Glutamatergic neuron (in vitro differentiated cells): ENCODE measurements around the gene AP4M1. TPM values are rescaled to one million over a fixed set of nuclear protein-coding genes. Genes with fewer than 3 reads are reported as not detected.

Source experiments
- DNase-seq: peaks from one replicate; pipeline ENCODE4 v3.0.0; 2022
- H3K27ac Mint-ChIP-seq: one replicate; pipeline ENCODE4 v1.8.0; 2020; ENCODE audit warnings: mild to moderate bottlenecking, mixed read lengths, inconsistent platforms; ENCODE audit not compliant: unreplicated experiment
- H3K27me3 Mint-ChIP-seq: one replicate; pipeline ENCODE4 v1.8.0; 2020; ENCODE audit warnings: mild to moderate bottlenecking, moderate library complexity, mixed read lengths, inconsistent platforms; ENCODE audit not compliant: unreplicated experiment
- H3K36me3 Mint-ChIP-seq: one replicate; pipeline ENCODE4 v1.8.0; 2020; ENCODE audit warnings: mild to moderate bottlenecking, mixed read lengths, inconsistent platforms; ENCODE audit not compliant: unreplicated experiment
- H3K4me1 Mint-ChIP-seq: one replicate; pipeline ENCODE4 v1.8.0; 2020; ENCODE audit warnings: mild to moderate bottlenecking, low read depth, mixed read lengths, inconsistent platforms; ENCODE audit not compliant: unreplicated experiment
- H3K4me3 Mint-ChIP-seq: one replicate; pipeline ENCODE4 v1.8.0; 2020; ENCODE audit warnings: mild to moderate bottlenecking, mixed read lengths, inconsistent platforms; ENCODE audit not compliant: unreplicated experiment
- H3K9me3 Mint-ChIP-seq: one replicate; pipeline ENCODE4 v1.8.0; 2020; ENCODE audit warnings: mild to moderate bottlenecking, moderate library complexity, mixed read lengths, inconsistent platforms; ENCODE audit not compliant: unreplicated experiment
- CTCF ChIP-seq: fragments of 200-600 bp; sonication (generic); IDR thresholded peaks from one replicate; pipeline ENCODE4 v1.5.0; 2021; ENCODE audit not compliant: partially characterized antibody, unreplicated experiment
- long read RNA-seq: library from polyadenylated mRNA; unstranded; transcript quantifications from one replicate; pipeline ENCODE4 v2.0.0, GENCODE V29; 2020; ENCODE audit not compliant: unreplicated experiment
- total RNA-seq: library from RNA; stranded (reverse); fragmentation: NEBNext Ultra II Directional; extraction: Animal tissue kit (Norgen Biotek cat#: 25700); gene quantifications from one replicate; pipeline ENCODE4 v1.2.1, GENCODE V29; 2021; ENCODE audit not compliant: unreplicated experiment

The AP4M1 gene
- 25.9 TPM for total RNA-seq
- long read RNA-seq, transcript AP4M1-201 (15 exons, 1,817 nt): major isoform, 8 of 17 reads
- long read RNA-seq, partial matches to known transcripts: 1 of 17 reads
- long read RNA-seq, other reads (novel, unspliced or antisense): 6 of 17 reads

GRCh38 chr7:100101016-100101862 is at the start of gene AP4M1, which contains the start of gene MCM7:
Gene AP4M1 (plus strand): TSS chr7:100101643. CDS start chr7:100101715, 72 bp downstream.
Gene MCM7 (minus strand): TSS chr7:100101397. CDS start chr7:100101294, 103 bp downstream.
- peak; percentile 99 for DNase-seq
- peaks cover 28% of the 10 kb centered on the region for H3K4me1 Mint-ChIP-seq
- peaks cover 23% of the 10 kb centered on the region for H3K36me3 Mint-ChIP-seq
- H3K27ac Mint-ChIP-seq: peak within 1 kb of the TSS; percentile 98
- H3K4me3 Mint-ChIP-seq: peak within 1 kb of the TSS; percentile 99
- H3K9me3 Mint-ChIP-seq: peaks cover 29% of the 10 kb centered on the region
- TF ChIP-seq CTCF: peak; percentile 20
- H3K27me3 Mint-ChIP-seq: peaks cover 29% of the 10 kb centered on the region

GRCh38 chr7:100053215-100053614 is 48.2 kb upstream of the AP4M1 start:
- Mint-ChIP-seq H3K4me1 (peaks cover 11% of the 10 kb centered on the region), H3K9me3 (peaks cover 5% of the 10 kb centered on the region), H3K27me3 (no peaks in the 10 kb centered on the region), H3K36me3 (peaks cover 4% of the 10 kb centered on the region), H3K27ac (peak overlapping the region; percentile 64), H3K4me3 (peak overlapping the region; percentile 46)
- no peak for TF ChIP-seq CTCF
- DNase-seq: peak; percentile 24

DNA sequence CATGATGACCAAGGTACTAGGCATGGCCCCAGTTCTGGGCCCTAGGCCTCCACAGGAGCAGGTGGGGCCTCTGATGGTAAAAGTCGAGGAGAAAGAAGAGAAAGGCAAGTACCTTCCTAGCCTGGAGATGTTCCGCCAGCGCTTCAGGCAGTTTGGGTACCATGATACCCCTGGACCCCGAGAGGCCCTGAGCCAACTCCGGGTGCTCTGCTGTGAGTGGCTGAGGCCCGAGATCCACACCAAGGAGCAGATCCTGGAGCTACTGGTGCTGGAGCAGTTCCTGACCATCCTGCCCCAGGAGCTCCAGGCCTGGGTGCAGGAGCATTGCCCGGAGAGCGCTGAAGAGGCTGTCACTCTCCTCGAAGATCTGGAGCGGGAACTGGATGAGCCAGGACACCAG is 44.4 kb upstream of the AP4M1 start:
- H3K4me1 Mint-ChIP-seq: peaks cover 11% of the 10 kb centered on the region
- H3K27ac Mint-ChIP-seq: no peak overlapping the region
- peaks cover 8% of the 10 kb centered on the region for H3K36me3 Mint-ChIP-seq
- H3K4me3 Mint-ChIP-seq: no peak overlapping the region
- TF ChIP-seq CTCF: no peak
- no peak for DNase-seq
- H3K27me3 Mint-ChIP-seq: peaks cover 5% of the 10 kb centered on the region
- H3K9me3 Mint-ChIP-seq: peaks cover 4% of the 10 kb centered on the region

DNA sequence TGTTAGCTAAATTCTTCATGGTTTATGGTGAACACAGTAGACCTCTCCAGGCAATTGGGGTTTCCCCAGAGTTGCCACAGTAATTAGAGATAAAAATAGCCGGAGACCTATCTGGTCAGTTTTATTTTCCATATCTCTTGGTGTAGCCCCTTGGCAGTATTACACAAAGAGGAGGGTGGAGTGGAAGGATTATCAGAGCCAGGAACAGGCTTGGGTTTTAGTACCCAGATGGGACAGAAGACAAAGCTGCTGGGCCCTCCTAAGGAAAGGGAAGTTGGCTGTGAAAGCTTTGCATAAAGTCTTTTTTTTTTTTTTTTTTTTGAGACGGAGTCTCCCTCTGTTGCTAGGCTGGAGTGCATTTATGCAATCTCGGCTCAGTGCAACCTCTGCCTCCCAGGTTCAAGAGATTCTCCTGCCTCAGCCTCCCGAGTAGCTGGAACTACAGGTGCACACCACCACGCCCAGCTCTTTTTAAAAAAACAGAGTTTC is 42.1 kb upstream of the AP4M1 start:
- H3K27me3 Mint-ChIP-seq: peaks cover 7% of the 10 kb centered on the region
- H3K4me1 Mint-ChIP-seq: peaks cover 5% of the 10 kb centered on the region
- H3K36me3 Mint-ChIP-seq: peaks cover 9% of the 10 kb centered on the region
- DNase-seq: no peak
- H3K4me3 Mint-ChIP-seq: no peak overlapping the region
- no peak for TF ChIP-seq CTCF
- H3K27ac Mint-ChIP-seq: no peak overlapping the region
- H3K9me3 Mint-ChIP-seq: peaks cover 3% of the 10 kb centered on the region
